Endodermal cell (in vitro differentiated cells): Measurements from ENCODE around the gene LRPAP1. TPM values are rescaled to one million over a fixed set of nuclear protein-coding genes. Genes with fewer than 3 reads are reported as not detected.

Experiments used
- DNase-seq: peaks from one replicate; pipeline ENCODE4 v3.0.0-alpha.2; 2017
- H3K27ac ChIP-seq: 2 replicates; pipeline ENCODE4 v1.5.1; 2013; ENCODE audit warnings: mild to moderate bottlenecking, low read depth, low read length, moderate library complexity
- H3K27me3 ChIP-seq: 2 replicates; pipeline ENCODE4 v1.6.1; 2013; ENCODE audit warnings: mild to moderate bottlenecking, low read length, moderate library complexity; ENCODE audit not compliant: insufficient read depth, control insufficient read depth, poor library complexity, severe bottlenecking
- H3K36me3 ChIP-seq: 2 replicates; pipeline ENCODE4 v1.7.0; 2013; ENCODE audit warnings: mild to moderate bottlenecking, low read length, moderate library complexity; ENCODE audit not compliant: control insufficient read depth, insufficient read depth
- H3K4me1 ChIP-seq: one replicate; pipeline ENCODE4 v1.7.0; 2013; ENCODE audit warnings: low read length; ENCODE audit not compliant: control insufficient read depth, insufficient read depth
- H3K4me3 ChIP-seq: 2 replicates; pipeline ENCODE4 v1.5.1; 2013; ENCODE audit warnings: mild to moderate bottlenecking, low read length, moderate library complexity
- H3K9ac ChIP-seq: 2 replicates; pipeline ENCODE4 v1.6.1; 2013; ENCODE audit warnings: mild to moderate bottlenecking, low read length, moderate library complexity; ENCODE audit not compliant: poor library complexity, severe bottlenecking; ENCODE audit errors: extremely low read depth
- H3K9me3 ChIP-seq: 2 replicates; pipeline ENCODE4 v1.6.1; 2013; ENCODE audit warnings: mild to moderate bottlenecking, low read length, moderate library complexity; ENCODE audit not compliant: control insufficient read depth
- H3K27ac Mint-ChIP-seq: 2 replicates; pipeline ENCODE4 v1.8.0; 2020; ENCODE audit warnings: mixed read lengths
- H3K27me3 Mint-ChIP-seq: 2 replicates; pipeline ENCODE4 v1.8.0; 2021; ENCODE audit warnings: mild to moderate bottlenecking, mixed read lengths; ENCODE audit not compliant: insufficient read depth
- H3K36me3 Mint-ChIP-seq: 2 replicates; pipeline ENCODE4 v1.8.0; 2020; ENCODE audit warnings: low read depth, mixed read lengths
- H3K4me1 Mint-ChIP-seq: 2 replicates; pipeline ENCODE4 v1.8.0; 2020; ENCODE audit warnings: mixed read lengths
- H3K4me3 Mint-ChIP-seq: 2 replicates; pipeline ENCODE4 v1.8.0; 2020; ENCODE audit warnings: mild to moderate bottlenecking, moderate library complexity, mixed read lengths
- H3K9me3 Mint-ChIP-seq: 2 replicates; pipeline ENCODE4 v1.8.0; 2020; ENCODE audit warnings: mild to moderate bottlenecking, mixed read lengths
- CTCF ChIP-seq: fragments of 200-600 bp; sonication (generic); conservative IDR thresholded peaks from 2 replicates; pipeline ENCODE4 v1.5.0; 2021; ENCODE audit warnings: antibody characterized with exemption, mild to moderate bottlenecking
- WGBS, 2 experiments: methylation state at CpG; one replicate each; pipeline versions ENCODE4 v1.1.5 to v1.1.7; 2013; ENCODE audit warnings: missing lambda C conversion rate in 2 of 2, mixed read lengths in 1 of 2; ENCODE audit not compliant: insufficient coverage in 1 of 2, insufficient read length in 1 of 2; 5-methylcytosine and 5-hydroxymethylcytosine counted together
- total RNA-seq, 2 donors: library from RNA; stranded (reverse); fragmentation: NEBNext Ultra II Directional in 1 of 2; extraction: Animal tissue kit (Norgen Biotek cat#: 25700) in 1 of 2; gene quantifications; 2 replicates in 1 of 2; 3 replicates in 1 of 2; pipeline ENCODE4 v1.2.1, GENCODE V29; 2021

LRPAP1 gene
- total RNA-seq, 2 donors from 2014 or later, result 111 to 129 TPM

- no peak for TF ChIP-seq CTCF
- Histone ChIP-seq H3K9me3 (no peaks in the 10 kb centered on the region), H3K27me3 (no peaks in the 10 kb centered on the region), H3K4me1 (no peaks in the 10 kb centered on the region), H3K27ac (no peak overlapping the region), H3K9ac (no peak overlapping the region), H3K36me3 (peaks cover 55% of the 10 kb centered on the region), H3K4me3 (no peak overlapping the region)
- 86% methylated on average over 10 to 15 of the region's 15 CpGs for WGBS, 2 experiments
- DNase-seq, result peak; percentile 72
- H3K9me3 Mint-ChIP-seq, result no peaks in the 10 kb centered on the region
- peak overlapping the region; percentile 33 for H3K27ac Mint-ChIP-seq
- H3K4me1 Mint-ChIP-seq, result no peaks in the 10 kb centered on the region
- H3K4me3 Mint-ChIP-seq, result no peak overlapping the region
- peaks cover 70% of the 10 kb centered on the region for H3K36me3 Mint-ChIP-seq
- H3K27me3 Mint-ChIP-seq, result no peaks in the 10 kb centered on the region
These were observed 16.6 kb downstream of the LRPAP1 start for GRCh38 chr4:3515646-3516045.

- peaks cover 73% of the 10 kb centered on the region for H3K36me3 Mint-ChIP-seq
- Histone ChIP-seq H3K9me3 (no peaks in the 10 kb centered on the region), H3K9ac (no peak overlapping the region), H3K36me3 (peaks cover 52% of the 10 kb centered on the region), H3K4me1 (no peaks in the 10 kb centered on the region), H3K4me3 (no peak overlapping the region), H3K27ac (no peak overlapping the region), H3K27me3 (no peaks in the 10 kb centered on the region)
- H3K9me3 Mint-ChIP-seq, result no peaks in the 10 kb centered on the region
- H3K27me3 Mint-ChIP-seq, result no peaks in the 10 kb centered on the region
- 88 to 98% methylated on average over 19 to 31 of the region's 31 CpGs for WGBS, 2 experiments
- H3K27ac Mint-ChIP-seq, result peak overlapping the region; percentile 89
- TF ChIP-seq CTCF, result peak; percentile 81
- peak; percentile 89 for DNase-seq
- H3K4me1 Mint-ChIP-seq, result no peaks in the 10 kb centered on the region
- no peak overlapping the region for H3K4me3 Mint-ChIP-seq
These were observed 17.3 kb downstream of the LRPAP1 start for GRCh38 chr4:3514806-3515501.

- DNase-seq, result no peak
- Histone ChIP-seq H3K36me3 (peaks cover 52% of the 10 kb centered on the region), H3K4me1 (no peaks in the 10 kb centered on the region), H3K9me3 (no peaks in the 10 kb centered on the region), H3K27me3 (no peaks in the 10 kb centered on the region), H3K4me3 (no peak overlapping the region), H3K27ac (no peak overlapping the region), H3K9ac (no peak overlapping the region)
- H3K9me3 Mint-ChIP-seq, result no peaks in the 10 kb centered on the region
- H3K4me3 Mint-ChIP-seq, result no peak overlapping the region
- WGBS, 2 experiments, result 94 to 96% methylated on average over 15 to 17 of the region's 17 CpGs
- H3K4me1 Mint-ChIP-seq, result no peaks in the 10 kb centered on the region
- H3K27ac Mint-ChIP-seq, result no peak overlapping the region
- peaks cover 70% of the 10 kb centered on the region for H3K36me3 Mint-ChIP-seq
- TF ChIP-seq CTCF, result no peak
- H3K27me3 Mint-ChIP-seq, result no peaks in the 10 kb centered on the region
These were observed 17.9 kb downstream of the LRPAP1 start for GRCh38 chr4:3514221-3514780.
